Breast epithelium (tissue), 3 donors: ENCODE measurements around the gene CALM1.

Experiments used
- POLR2A ChIP-seq: fragments of 450-650 bp; IDR thresholded peaks from one replicate; pipeline ENCODE4 v1.6.1; 2016; ENCODE audit warnings: antibody characterized with exemption, mild to moderate bottlenecking, moderate library complexity
- POLR2AphosphoS5 ChIP-seq, 3 donors: sonication (generic); formaldehyde crosslinking; IDR thresholded peaks; one replicate each; pipeline ENCODE4 v1.6.1; 2017; ENCODE audit warnings: antibody characterized with exemption in 3 of 3
- TF ChIP-seq, protein P1 (sequence below), 3 donors: fragments of 450-650 bp; IDR thresholded peaks; one replicate each; pipeline ENCODE4 v1.5.1; 2016 to 2017; ENCODE audit warnings: antibody characterized with exemption in 3 of 3, mild to moderate bottlenecking in 3 of 3, moderate library complexity in 3 of 3

DNA sequence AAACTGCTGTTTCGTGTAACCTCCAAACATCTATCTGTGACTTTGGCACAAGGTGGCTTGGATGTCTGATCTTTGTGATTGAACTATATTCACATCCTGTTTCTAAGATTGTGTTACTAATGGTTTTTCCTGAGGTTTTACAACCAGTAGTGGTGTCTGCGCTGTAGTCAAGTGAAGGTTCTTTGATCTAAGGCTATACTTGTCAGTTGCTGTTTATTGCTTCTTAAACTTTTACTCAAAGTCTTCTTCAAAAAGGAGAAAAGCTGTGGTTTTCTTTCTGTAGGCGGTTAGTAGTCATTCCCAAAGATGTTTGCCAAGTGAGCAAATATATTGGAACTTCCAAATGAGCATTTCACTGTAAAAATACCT is 12.3 kb upstream of the CALM1 start:
- TF ChIP-seq, protein P1, sequence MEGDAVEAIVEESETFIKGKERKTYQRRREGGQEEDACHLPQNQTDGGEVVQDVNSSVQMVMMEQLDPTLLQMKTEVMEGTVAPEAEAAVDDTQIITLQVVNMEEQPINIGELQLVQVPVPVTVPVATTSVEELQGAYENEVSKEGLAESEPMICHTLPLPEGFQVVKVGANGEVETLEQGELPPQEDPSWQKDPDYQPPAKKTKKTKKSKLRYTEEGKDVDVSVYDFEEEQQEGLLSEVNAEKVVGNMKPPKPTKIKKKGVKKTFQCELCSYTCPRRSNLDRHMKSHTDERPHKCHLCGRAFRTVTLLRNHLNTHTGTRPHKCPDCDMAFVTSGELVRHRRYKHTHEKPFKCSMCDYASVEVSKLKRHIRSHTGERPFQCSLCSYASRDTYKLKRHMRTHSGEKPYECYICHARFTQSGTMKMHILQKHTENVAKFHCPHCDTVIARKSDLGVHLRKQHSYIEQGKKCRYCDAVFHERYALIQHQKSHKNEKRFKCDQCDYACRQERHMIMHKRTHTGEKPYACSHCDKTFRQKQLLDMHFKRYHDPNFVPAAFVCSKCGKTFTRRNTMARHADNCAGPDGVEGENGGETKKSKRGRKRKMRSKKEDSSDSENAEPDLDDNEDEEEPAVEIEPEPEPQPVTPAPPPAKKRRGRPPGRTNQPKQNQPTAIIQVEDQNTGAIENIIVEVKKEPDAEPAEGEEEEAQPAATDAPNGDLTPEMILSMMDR (IDR thresholded peaks at IDR 0.05): no peak
- TF ChIP-seq POLR2A: no peak
- TF ChIP-seq POLR2AphosphoS5 (IDR thresholded peaks at IDR 0.05): no peak
